ENCODE data around the gene C10orf90.

C10orf90 gene

GRCh38 chr10:126705951-126706565 lies 35.6 kb upstream of the C10orf90 start:
- no CpG with 5 or more reads among the region's 3 CpGs for WGBS, 2 donors (ENCODE audit: extremely low coverage in 2 of 2, insufficient read length in 2 of 2, insufficient replicate concordance in 1 of 2)
- Histone ChIP-seq H3K18ac (ENCODE audit: low read length) (peak overlapping the region; percentile 39), H3K79me1 (ENCODE audit: low read depth, low read length) (no peaks in the 10 kb centered on the region), H3K27me3 (ENCODE audit: control insufficient read depth in 3 of 3, insufficient read depth in 3 of 3, low read depth in 1 of 3, low read length in 3 of 3) (no peaks in the 10 kb centered on the region), H2BK120ac (ENCODE audit: low read depth, low read length) (no peak overlapping the region), H3K4me1 (ENCODE audit: control insufficient read depth in 2 of 2, insufficient read depth in 1 of 2, low read depth in 1 of 2, low read length in 2 of 2) (peaks cover 0 to 8% of the 10 kb centered on the region in 2 donors), H2BK12ac (ENCODE audit: low read length) (no peak overlapping the region), H4K91ac (ENCODE audit: low read depth, low read length, poor library complexity) (no peak overlapping the region), H2BK5ac (ENCODE audit: low read length) (peak overlapping the region; percentile 18), H3K36me3 (replicated peaks in 1 of 2; ENCODE audit: control insufficient read depth in 2 of 2, insufficient read depth in 2 of 2, low read length in 2 of 2) (no peaks in the 10 kb centered on the region), H2AFZ (ENCODE audit: low read length) (no peak overlapping the region), H3K4me2 (ENCODE audit: insufficient read depth, low read length, poor library complexity, severe bottlenecking) (no peak overlapping the region), H2AK5ac (ENCODE audit: low read depth, low read length) (no peak overlapping the region), H4K8ac (ENCODE audit: low read depth, low read length) (no peak overlapping the region), H3K9me3 (replicated peaks in 1 of 2; ENCODE audit: control insufficient read depth in 2 of 2, insufficient read depth in 1 of 2, low read depth in 1 of 2, low read length in 2 of 2) (peaks cover 0 to 4% of the 10 kb centered on the region in 2 donors), H3K23ac (ENCODE audit: low read depth, low read length, poor library complexity) (no peak overlapping the region), H3K14ac (ENCODE audit: low read length) (no peak overlapping the region), H3K27ac (replicated peaks; ENCODE audit: low read length) (no peak overlapping the region), H3K4ac (ENCODE audit: low read length) (no peak overlapping the region), H3K4me3 (ENCODE audit: low read length in 2 of 2) (no peak overlapping the region), H2BK15ac (ENCODE audit: low read length) (no peak overlapping the region), H3K9ac (ENCODE audit: low read depth, low read length, poor library complexity) (no peak overlapping the region)
- no peak for DNase-seq (ENCODE audit: low spot score)

- Histone ChIP-seq H3K14ac (ENCODE audit: low read length) (no peak overlapping the region), H2AFZ (ENCODE audit: low read length) (no peak overlapping the region), H3K27ac (replicated peaks; ENCODE audit: low read length) (no peak overlapping the region), H3K36me3 (replicated peaks in 1 of 2; ENCODE audit: control insufficient read depth in 2 of 2, insufficient read depth in 2 of 2, low read length in 2 of 2) (no peaks in the 10 kb centered on the region), H3K27me3 (ENCODE audit: control insufficient read depth in 3 of 3, insufficient read depth in 3 of 3, low read depth in 1 of 3, low read length in 3 of 3) (no peaks in the 10 kb centered on the region), H3K79me1 (ENCODE audit: low read depth, low read length) (no peaks in the 10 kb centered on the region), H2BK15ac (ENCODE audit: low read length) (no peak overlapping the region), H3K9me3 (replicated peaks in 1 of 2; ENCODE audit: control insufficient read depth in 2 of 2, insufficient read depth in 1 of 2, low read depth in 1 of 2, low read length in 2 of 2) (no peaks in the 10 kb centered on the region), H3K23ac (ENCODE audit: low read depth, low read length, poor library complexity) (no peak overlapping the region), H3K4me3 (ENCODE audit: low read length in 2 of 2) (no peak overlapping the region), H3K4me2 (ENCODE audit: insufficient read depth, low read length, poor library complexity, severe bottlenecking) (no peak overlapping the region), H2BK120ac (ENCODE audit: low read depth, low read length) (no peak overlapping the region), H4K91ac (ENCODE audit: low read depth, low read length, poor library complexity) (no peak overlapping the region), H3K4me1 (ENCODE audit: control insufficient read depth in 2 of 2, insufficient read depth in 1 of 2, low read depth in 1 of 2, low read length in 2 of 2) (peaks cover 0 to 8% of the 10 kb centered on the region in 2 donors), H3K18ac (ENCODE audit: low read length) (no peak overlapping the region), H4K8ac (ENCODE audit: low read depth, low read length) (no peak overlapping the region), H2BK12ac (ENCODE audit: low read length) (no peak overlapping the region), H2AK5ac (ENCODE audit: low read depth, low read length) (no peak overlapping the region), H3K4ac (ENCODE audit: low read length) (no peak overlapping the region), H3K9ac (ENCODE audit: low read depth, low read length, poor library complexity) (no peak overlapping the region), H2BK5ac (ENCODE audit: low read length) (no peak overlapping the region)
- no peak for DNase-seq (ENCODE audit: low spot score)
- no CpG with 5 or more reads among the region's 5 CpGs for WGBS, 2 donors (ENCODE audit: extremely low coverage in 2 of 2, insufficient read length in 2 of 2, insufficient replicate concordance in 1 of 2)
Measured at GRCh38 chr10:126705131-126705530, 34.6 kb upstream of the C10orf90 start.

DNA sequence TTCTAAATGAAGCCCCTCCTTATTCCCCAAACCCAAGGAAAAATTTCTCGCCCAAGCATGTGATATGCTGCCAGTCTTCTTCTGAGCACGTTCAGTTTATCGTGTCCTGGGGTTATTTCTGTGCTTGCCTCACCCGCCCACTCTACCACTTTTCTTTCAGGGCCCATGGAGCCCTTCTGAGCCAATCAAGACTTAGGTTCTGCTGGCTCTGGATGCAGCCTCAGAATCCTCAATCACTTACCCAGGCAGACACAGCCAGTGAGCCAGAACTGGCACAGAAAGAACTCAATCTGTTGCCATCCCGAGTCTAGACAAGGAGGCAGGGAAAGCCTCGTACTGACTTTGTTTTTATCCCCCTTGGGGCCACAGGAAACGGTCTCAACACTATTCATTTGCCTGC lies 34.2 kb upstream of the C10orf90 start:
- Histone ChIP-seq H3K9me3 (replicated peaks in 1 of 2; ENCODE audit: control insufficient read depth in 2 of 2, insufficient read depth in 1 of 2, low read depth in 1 of 2, low read length in 2 of 2) (no peaks in the 10 kb centered on the region), H3K4ac (ENCODE audit: low read length) (no peak overlapping the region), H3K27me3 (ENCODE audit: control insufficient read depth in 3 of 3, insufficient read depth in 3 of 3, low read depth in 1 of 3, low read length in 3 of 3) (no peaks in the 10 kb centered on the region), H4K8ac (ENCODE audit: low read depth, low read length) (no peak overlapping the region), H2AK5ac (ENCODE audit: low read depth, low read length) (no peak overlapping the region), H2BK5ac (ENCODE audit: low read length) (no peak overlapping the region), H3K9ac (ENCODE audit: low read depth, low read length, poor library complexity) (no peak overlapping the region), H3K4me3 (ENCODE audit: low read length in 2 of 2) (no peak overlapping the region), H3K27ac (replicated peaks; ENCODE audit: low read length) (no peak overlapping the region), H3K14ac (ENCODE audit: low read length) (no peak overlapping the region), H3K79me1 (ENCODE audit: low read depth, low read length) (no peaks in the 10 kb centered on the region), H2AFZ (ENCODE audit: low read length) (no peak overlapping the region), H2BK120ac (ENCODE audit: low read depth, low read length) (no peak overlapping the region), H2BK15ac (ENCODE audit: low read length) (no peak overlapping the region), H3K4me2 (ENCODE audit: insufficient read depth, low read length, poor library complexity, severe bottlenecking) (no peak overlapping the region), H3K36me3 (replicated peaks in 1 of 2; ENCODE audit: control insufficient read depth in 2 of 2, insufficient read depth in 2 of 2, low read length in 2 of 2) (no peaks in the 10 kb centered on the region), H3K18ac (ENCODE audit: low read length) (no peak overlapping the region), H4K91ac (ENCODE audit: low read depth, low read length, poor library complexity) (no peak overlapping the region), H3K4me1 (ENCODE audit: control insufficient read depth in 2 of 2, insufficient read depth in 1 of 2, low read depth in 1 of 2, low read length in 2 of 2) (peaks cover 0 to 8% of the 10 kb centered on the region in 2 donors), H3K23ac (ENCODE audit: low read depth, low read length, poor library complexity) (no peak overlapping the region), H2BK12ac (ENCODE audit: low read length) (no peak overlapping the region)
- no peak for DNase-seq (ENCODE audit: low spot score)
- WGBS, 2 donors (ENCODE audit: extremely low coverage in 2 of 2, insufficient read length in 2 of 2, insufficient replicate concordance in 1 of 2) = no CpG with 5 or more reads among the region's 7 CpGs

- no CpG with 5 or more reads among the region's 3 CpGs for WGBS, 2 donors (ENCODE audit: extremely low coverage in 2 of 2, insufficient read length in 2 of 2, insufficient replicate concordance in 1 of 2)
- Histone ChIP-seq H3K4me3 (ENCODE audit: low read length in 2 of 2) (no peak overlapping the region), H3K79me1 (ENCODE audit: low read depth, low read length) (no peaks in the 10 kb centered on the region), H3K14ac (ENCODE audit: low read length) (no peak overlapping the region), H2BK120ac (ENCODE audit: low read depth, low read length) (no peak overlapping the region), H2BK12ac (ENCODE audit: low read length) (no peak overlapping the region), H3K9ac (ENCODE audit: low read depth, low read length, poor library complexity) (no peak overlapping the region), H2BK15ac (ENCODE audit: low read length) (no peak overlapping the region), H3K4me2 (ENCODE audit: insufficient read depth, low read length, poor library complexity, severe bottlenecking) (no peak overlapping the region), H3K9me3 (replicated peaks in 1 of 2; ENCODE audit: control insufficient read depth in 2 of 2, insufficient read depth in 1 of 2, low read depth in 1 of 2, low read length in 2 of 2) (no peaks in the 10 kb centered on the region), H2BK5ac (ENCODE audit: low read length) (no peak overlapping the region), H2AK5ac (ENCODE audit: low read depth, low read length) (no peak overlapping the region), H3K23ac (ENCODE audit: low read depth, low read length, poor library complexity) (no peak overlapping the region), H3K4ac (ENCODE audit: low read length) (no peak overlapping the region), H4K91ac (ENCODE audit: low read depth, low read length, poor library complexity) (no peak overlapping the region), H3K27ac (replicated peaks; ENCODE audit: low read length) (no peak overlapping the region), H3K27me3 (ENCODE audit: control insufficient read depth in 3 of 3, insufficient read depth in 3 of 3, low read depth in 1 of 3, low read length in 3 of 3) (no peaks in the 10 kb centered on the region), H3K18ac (ENCODE audit: low read length) (no peak overlapping the region), H2AFZ (ENCODE audit: low read length) (no peak overlapping the region), H3K4me1 (ENCODE audit: control insufficient read depth in 2 of 2, insufficient read depth in 1 of 2, low read depth in 1 of 2, low read length in 2 of 2) (peaks cover 0 to 8% of the 10 kb centered on the region in 2 donors), H4K8ac (ENCODE audit: low read depth, low read length) (no peak overlapping the region), H3K36me3 (replicated peaks in 1 of 2; ENCODE audit: control insufficient read depth in 2 of 2, insufficient read depth in 2 of 2, low read length in 2 of 2) (no peaks in the 10 kb centered on the region)
- no peak for DNase-seq (ENCODE audit: low spot score)
Measured at GRCh38 chr10:126702181-126702580, 31.7 kb upstream of the C10orf90 start.
